Uterus (tissue), 2 donors: ENCODE measurements around the gene HHIPL1.

Experiments
- CTCF ChIP-seq, 4 experiments: fragments of 200-600 bp in 2 of 4; fragments of 450-650 bp in 2 of 4; sonication (generic) in 2 of 4; IDR thresholded peaks; one replicate each; pipeline ENCODE4 v1.5.1; 2016 to 2019; ENCODE audit warnings: antibody characterized with exemption in 4 of 4, mild to moderate bottlenecking in 2 of 4, moderate library complexity in 1 of 4
- POLR2A ChIP-seq, 2 donors: fragments of 450-650 bp; IDR thresholded peaks; one replicate each; pipeline ENCODE4 v1.6.1; 2016; ENCODE audit warnings: antibody characterized with exemption in 2 of 2, mild to moderate bottlenecking in 1 of 2, moderate library complexity in 1 of 2

DNA sequence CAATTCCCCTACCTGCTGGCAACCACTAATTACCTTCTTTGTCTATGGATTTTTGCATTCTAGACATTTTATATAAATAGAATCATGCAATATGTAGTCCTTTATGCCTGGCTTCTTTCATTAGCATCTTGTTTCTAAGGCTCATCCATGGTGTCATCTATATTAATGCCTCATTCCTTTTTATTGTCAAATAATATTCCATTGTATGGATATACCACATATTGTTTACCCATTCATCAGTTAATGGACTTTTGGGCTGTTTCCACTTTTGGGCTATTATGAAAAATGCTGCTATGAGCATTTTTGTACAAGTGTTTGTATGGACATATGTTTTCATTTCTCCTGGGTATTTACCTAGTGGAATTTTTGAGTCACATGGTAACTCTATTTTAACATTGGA, 57.2 kb downstream of the HHIPL1 start:
- no peak for TF ChIP-seq CTCF (IDR thresholded peaks at IDR 0.05)
- TF ChIP-seq POLR2A (IDR thresholded peaks at IDR 0.05), result no peak
